HG03060 (cell line): Measurements from ENCODE around the gene TXLNA.

Source experiments
- ATAC-seq: cut with Tn5 transposase; IDR thresholded peaks from one replicate; pipeline ENCODE4 v1.9.1; 2021; ENCODE audit warnings: low read depth, moderate number of reproducible peaks; ENCODE audit not compliant: unreplicated experiment

TXLNA gene

DNA sequence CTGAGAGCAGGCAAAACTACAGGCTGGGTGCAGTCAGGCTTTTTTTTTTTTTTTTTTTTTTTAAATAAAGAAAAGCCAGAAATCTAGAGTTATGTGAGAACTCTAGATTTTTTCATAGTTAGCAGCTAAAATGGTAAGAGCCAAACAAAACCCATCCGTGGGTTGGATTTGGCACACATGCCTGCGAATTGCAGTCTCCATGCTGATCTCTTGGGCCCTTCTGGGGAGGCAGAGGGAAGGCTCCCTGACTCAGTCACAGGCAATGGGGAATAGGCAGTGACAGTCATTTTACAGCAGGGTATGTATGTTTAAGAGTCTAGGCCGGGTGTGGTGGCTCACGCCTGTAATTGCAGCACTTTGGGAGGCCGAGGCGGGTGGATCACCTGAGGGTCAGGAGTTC lies 2.6 kb downstream of the TXLNA start:
- no peak for ATAC-seq

DNA sequence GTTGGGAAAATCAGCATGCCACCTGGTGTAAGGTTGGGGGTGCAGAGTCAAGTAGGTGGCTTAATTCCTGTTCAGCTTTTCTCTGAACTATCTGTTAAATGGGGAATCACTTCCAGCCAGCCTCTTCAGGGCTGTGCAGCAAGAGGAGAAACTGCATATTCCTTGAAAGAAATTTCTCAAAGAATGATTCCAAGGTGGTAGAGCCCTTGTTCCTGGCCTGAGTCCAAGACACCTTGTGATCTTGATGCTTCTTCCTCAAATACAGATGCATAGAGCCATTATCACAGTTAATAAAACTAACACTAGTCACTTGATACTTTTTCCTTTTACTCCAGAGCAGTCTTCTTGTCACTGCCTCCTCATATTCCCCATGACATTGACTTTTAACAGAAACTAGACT lies 5.2 kb downstream of the TXLNA start:
- ATAC-seq = no peak

DNA sequence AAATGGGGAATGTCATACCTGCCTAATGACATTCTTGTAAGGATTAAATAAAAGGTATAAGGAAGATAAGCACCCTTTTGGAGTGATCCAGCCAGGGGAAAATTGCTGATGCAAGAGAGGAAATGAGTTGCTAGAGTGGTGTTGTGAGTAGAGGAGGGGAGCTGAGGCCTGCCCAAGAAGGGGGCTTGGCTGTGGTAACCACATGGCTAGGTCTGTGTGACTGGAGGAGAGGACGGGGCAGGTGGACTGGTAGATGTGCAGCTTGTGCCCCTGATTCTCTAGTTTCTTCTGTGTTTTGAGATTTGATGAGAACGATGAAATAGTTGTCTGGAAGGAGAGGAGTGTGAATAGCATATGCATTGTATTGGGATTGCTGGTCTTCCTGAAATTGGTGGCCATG lies 6.6 kb downstream of the TXLNA start:
- no peak for ATAC-seq

DNA sequence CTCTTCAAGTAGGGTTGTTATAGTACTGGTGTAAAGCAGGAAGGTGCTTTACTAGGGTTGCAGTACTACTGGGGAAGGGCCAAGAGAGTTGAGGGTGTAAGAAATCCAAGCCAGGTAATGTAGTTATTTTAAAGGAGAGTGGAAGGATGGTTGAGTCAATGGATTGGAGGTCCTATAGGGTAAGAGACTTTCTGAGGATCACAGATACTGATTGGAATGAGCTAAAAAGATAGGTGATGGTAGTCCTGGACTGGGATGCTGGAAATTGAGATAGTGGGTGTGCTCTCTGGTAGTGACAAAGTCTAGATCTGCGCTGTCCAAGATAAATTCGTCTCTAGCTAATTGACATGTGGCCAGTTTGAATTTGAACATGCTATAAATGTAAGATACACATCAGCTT lies 7.0 kb downstream of the TXLNA start:
- no peak for ATAC-seq

DNA sequence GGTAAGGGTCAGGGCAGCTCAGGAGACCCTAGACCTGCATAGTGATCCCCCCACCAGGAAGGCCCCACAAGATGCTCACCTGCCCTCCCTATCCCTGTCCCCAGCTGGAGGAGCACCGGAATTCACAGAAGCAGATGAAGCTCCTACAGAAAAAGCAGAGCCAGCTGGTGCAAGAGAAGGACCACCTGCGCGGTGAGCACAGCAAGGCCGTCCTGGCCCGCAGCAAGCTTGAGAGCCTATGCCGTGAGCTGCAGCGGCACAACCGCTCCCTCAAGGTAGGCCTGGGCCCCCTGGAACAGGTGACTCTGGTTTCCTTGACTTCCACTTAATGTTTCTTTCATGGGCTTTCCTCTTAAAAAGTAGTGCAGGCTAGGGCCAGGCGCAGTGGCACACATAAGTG lies 8.4 kb downstream of the TXLNA start:
- no peak for ATAC-seq

DNA sequence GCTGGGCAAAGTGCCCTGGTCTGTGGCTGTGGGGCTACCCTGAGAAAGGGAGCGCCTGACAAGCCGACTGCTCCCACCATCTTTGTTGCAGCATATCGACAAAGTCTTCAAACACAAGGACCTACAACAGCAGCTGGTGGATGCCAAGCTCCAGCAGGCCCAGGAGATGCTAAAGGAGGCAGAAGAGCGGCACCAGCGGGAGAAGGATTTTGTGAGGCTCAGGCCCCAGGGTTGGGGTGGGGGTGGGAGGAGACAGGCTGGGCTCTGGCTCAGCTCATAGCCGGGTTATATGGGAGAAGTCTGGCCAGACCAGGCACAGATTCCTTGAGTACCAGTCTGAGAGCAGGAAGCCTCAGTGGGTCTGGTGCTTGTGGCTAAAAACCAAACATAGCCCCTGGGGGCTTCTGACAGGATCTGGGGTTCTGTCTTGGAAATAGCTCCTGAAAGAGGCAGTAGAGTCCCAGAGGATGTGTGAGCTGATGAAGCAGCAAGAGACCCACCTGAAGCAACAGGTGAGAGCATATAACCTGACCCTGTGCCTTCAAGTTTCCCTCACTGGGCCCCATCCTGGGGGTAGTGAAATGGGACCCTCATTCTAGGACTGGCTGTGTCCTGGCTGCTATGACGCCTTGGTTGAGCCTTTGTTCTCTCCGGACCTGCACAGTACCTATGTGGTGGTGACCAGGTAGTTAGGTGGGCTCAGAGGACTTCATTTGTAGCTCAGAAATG lies 12.9 kb downstream of the TXLNA start:
- ATAC-seq = no peak

DNA sequence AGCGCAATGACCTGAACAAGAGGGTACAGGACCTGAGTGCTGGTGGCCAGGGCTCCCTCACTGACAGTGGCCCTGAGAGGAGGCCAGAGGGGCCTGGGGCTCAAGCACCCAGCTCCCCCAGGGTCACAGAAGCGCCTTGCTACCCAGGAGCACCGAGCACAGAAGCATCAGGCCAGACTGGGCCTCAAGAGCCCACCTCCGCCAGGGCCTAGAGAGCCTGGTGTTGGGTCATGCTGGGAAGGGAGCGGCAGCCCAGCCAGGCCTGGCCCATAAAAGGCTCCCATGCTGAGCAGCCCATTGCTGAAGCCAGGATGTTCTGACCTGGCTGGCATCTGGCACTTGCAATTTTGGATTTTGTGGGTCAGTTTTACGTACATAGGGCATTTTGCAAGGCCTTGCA lies 15.5 kb downstream of the TXLNA start:
- no peak for ATAC-seq

DNA sequence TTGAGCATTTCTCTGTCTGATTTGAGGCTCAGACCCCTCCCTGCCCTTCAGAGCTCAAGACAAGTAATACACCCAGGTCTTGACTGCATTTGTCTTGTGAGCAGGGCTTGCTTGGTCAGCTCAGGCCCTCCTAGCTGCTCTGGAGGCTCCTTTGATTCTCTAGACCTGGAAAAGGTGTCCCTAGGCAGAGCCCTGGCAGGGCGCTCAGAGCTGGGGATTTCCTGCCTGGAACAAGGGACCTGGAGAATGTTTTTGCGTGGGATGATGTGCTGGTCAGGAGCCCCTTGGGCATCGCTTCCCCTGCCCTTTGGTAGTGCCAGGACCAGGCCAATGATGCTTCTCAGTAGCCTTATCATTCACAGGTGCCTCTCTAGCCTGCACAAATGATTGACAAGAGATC lies 16.1 kb downstream of the TXLNA start:
- ATAC-seq = no peak

DNA sequence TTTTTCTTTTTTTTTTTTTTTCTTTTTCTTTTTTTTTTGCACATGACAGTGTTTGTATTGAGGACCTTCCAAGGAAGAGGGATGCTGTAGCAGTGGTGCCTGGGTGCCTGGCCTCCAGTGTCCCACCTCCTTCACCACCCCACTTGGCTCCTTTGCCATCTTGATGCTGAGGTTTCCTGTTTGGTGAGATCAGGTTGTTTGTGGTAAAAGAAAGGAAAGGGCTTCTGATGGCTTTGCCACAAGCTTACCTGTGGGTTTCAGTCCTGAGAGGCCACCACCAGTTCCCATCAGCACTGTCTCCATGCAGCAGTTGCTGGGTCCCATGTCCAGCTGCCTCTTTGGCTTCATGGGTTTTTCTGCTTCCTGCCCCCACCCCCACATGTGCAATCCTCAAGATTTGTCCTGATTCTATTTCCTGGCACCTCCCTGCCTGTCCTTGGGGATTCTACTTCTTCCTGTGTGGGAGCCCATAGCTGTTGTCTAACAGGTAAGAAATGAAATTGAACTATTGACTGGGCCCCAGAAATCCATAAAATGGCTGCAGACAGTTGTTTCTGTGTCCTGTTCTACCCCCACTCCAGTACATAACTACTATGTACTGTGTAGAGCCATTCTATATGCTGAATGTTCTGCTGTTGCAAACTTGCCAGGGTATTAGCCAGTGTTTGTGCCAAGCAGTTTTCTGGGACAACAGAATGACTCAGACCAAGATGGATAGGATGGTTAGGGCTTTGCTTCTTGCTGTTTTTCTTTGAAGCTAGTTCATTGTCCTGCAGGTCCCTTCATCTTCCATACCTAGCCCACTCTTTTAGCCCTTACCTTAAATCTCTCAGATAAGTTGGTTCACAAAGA lies 16.7 kb downstream of the TXLNA start:
- no peak for ATAC-seq

DNA sequence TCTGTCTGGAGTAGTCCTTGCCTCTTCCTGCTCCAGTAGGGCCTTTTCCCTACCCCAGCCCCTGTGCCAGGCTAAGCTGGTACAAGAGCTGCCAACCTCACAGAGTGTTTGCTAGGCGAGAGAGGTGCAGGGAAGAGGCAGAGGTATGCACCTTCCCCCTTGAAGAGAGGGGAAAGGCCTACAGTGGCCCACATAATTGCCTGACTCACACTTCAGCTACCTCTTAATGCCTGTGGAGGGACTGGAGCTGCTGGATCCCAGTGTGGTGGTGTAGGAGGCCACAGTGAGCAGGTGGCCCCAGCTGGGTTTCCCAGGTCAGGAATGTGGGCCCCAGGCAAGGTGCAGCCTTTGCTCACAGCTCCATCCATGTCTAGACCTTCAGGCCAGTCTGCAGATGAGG lies 17.6 kb downstream of the TXLNA start:
- no peak for ATAC-seq

DNA sequence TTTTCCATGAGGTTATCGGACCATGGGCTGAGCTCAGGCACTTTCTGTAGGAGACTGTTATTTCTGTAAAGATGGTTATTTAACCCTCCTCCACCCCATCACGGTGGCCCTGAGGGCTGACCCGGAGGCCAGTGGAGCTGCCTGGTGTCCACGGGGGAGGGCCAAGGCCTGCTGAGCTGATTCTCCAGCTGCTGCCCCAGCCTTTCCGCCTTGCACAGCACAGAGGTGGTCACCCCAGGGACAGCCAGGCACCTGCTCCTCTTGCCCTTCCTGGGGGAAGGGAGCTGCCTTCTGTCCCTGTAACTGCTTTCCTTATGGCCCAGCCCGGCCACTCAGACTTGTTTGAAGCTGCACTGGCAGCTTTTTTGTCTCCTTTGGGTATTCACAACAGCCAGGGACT lies 18.4 kb downstream of the TXLNA start:
- ATAC-seq = no peak

DNA sequence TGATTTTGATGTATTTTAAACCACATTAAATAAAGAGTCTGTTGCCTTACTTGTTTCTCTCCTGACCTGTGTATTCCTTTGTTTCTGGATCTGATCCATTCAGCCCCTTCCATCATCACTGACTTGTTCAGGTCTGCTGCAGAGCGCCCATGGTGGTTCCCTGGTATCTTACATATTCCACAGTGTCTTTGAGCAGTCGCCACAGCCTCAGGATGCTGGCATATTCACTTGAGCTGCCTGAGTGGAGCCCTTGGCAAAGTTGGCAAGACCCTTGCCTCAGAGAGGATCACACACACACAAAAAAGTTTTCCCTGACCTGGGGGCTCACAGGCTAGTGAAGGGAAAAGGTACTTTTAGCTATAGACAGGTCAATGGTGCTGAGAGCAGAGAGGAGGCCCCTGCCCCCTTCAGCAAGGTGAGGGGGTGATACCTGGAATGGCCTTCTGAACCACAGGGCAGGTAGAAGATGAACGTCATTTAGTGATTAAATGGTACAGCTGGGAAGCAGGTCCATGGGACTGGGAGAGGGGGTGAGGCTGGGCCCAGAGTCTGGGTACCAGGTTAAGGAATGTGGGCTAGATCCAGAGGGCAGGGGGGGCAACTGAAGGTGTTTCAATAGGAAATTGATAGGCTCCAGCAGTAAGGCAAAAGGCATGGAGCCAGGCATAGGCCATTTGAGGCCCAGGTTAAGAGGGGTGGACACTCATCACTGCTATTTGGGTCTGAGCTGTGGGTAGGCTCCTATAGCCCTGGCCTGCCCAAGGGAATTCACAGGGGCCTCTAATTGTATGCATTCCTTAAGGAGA lies 19.0 kb downstream of the TXLNA start:
- ATAC-seq = no peak

DNA sequence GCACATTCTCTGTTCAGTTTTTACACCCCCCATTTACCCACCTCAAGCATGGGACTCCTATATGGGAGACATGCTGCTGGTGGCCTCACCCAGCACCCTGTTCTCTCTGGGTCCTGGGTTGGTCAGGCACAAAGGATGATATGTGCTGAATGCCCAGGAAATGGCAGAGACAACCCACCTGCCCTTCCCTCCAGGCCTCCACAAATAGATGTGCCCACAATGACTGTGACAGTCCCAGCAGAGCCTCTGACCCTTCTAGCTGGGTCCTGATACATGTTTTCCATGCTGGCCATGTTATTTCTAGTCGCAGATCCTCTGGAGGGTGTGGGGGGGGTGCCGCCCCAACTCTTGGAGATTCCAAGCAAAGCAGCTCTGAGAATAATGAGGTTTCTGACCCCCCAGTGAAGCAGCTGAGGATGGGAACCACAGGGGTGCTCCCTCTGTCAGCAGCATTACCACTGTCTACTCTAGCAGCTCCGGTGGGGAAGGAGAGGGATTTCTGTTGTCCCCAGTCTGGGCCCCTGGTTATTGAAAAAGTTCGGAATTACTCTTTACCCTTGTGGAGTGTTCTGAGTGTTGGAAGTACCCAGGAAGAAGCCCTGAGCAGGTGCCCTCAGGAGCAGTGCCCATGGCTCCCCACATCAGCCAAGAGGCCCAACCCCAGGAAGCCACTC lies 19.7 kb downstream of the TXLNA start:
- ATAC-seq = no peak

DNA sequence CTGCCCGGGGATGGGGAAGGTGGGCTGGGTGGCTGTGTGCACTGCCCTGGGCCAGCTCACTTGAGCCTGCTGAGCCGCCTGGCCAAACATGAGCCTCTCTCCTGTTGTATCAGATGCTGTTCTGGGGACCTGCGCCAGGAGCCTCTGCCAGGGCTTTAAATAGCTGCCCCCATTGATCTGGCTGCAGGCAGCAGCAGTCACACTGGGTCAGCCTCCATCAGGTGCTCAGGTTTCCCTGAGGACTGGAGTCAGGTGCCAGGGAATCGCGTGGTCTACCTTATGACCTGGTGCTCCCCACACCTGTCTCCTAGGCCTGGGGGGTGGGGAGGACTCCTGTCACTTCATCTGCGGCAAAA lies 20.2 kb downstream of the TXLNA start:
- no peak for ATAC-seq

DNA sequence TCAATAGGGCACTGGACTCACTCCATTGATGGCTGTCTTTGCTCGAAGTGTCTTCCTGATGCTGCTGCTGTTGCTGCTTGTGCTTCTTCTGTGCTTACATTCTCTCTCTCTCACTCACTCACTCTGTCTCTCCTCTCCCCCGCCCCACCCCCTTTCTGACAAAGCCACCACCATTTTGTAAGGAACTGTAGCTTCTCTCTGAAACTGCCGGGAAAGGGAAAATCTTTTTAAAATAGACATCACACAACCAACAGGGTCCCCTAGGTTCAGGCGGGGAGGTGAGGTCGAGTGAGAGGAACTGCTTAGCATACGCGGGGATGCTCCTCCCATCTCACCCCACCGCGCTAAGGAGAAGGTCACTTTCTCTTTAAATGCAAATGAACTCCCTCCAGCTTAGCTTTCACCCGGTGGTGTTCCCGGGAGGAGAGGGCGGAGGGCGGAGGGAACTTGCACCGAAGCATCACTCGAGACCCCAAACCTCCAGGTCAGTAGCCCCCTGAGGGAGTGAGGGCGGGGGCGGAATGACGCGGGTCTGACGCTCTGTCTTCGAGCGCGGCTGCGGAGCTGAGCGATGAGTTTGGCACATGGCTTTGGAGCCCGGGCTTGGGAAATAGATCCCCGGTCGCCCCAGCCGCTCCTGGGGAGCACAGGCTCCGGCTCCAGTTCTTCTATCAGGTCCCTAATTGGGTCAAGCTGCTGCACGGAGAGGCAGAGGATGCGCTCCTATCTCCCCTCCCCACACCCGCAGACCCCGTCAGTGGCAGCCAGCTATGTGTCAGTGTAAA lies 20.9 kb downstream of the TXLNA start, which contains the start of gene CCDC28B:
Gene CCDC28B, plus strand, starts transcription at position 370 of the 785 bp plus-strand sequence. CDS start 1,341 bp downstream, outside the sequence.
- no peak for ATAC-seq

DNA sequence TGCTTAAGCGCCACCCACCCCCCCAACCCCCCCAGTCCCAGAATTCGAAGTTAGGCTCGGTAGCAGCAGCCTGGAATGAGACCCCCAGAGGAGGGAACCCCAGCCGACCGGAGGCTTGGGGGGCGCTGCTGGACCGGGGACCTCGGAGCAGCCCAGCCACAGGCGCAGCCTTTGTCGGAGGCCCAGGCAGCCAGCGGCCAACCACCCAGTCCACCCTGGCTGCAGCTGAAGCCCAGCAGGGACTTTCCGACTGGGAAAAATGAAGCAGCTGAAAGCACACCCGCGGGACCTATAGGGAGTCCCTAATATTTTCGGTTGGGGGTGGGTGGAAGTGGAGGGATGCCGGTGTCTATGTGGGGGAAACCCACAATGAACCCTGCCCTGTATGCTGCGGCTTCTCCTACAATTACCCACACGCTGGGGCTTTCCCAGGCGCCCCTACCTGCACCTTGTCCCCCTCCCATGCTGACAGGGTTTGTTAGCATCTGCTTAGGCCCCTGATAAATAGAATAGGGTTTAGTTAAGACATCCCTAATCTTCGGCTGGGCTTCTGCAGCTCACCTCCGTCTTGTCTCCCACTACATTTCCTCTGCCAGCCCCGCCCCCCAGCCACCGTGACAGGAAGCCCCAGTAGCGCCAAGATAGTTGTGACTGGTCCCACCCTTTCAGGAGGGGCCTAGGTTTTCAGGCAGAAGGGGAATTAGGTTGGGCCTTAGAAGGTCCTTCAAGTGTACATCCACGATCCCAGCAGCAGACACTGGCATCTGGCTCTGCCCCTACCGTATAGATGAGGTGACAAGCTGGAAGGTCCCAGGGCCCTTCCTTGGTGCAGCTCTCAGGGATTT lies 21.8 kb downstream of the TXLNA start:
- ATAC-seq = no peak

DNA sequence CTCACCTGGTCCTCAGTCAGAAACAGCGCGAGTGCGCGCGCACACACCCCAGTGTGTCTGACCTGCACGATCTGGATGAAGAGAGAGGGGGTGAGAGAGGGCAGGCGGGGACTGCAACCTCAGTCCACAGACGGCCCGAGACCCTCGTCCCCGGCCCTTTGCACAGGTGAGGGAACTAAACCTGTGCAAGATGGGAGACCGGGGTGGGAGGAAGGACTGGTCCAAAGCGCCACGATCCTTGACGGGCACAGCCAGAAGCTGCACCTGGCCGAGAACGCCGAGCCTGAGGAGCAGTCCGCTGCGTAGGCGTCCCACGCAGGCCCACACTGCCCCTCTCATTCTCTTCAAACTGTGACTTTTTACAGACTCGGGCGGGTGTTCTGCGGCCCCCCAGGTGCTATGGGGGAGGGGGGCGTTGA lies 25.5 kb downstream of the TXLNA start:
- no peak for ATAC-seq

DNA sequence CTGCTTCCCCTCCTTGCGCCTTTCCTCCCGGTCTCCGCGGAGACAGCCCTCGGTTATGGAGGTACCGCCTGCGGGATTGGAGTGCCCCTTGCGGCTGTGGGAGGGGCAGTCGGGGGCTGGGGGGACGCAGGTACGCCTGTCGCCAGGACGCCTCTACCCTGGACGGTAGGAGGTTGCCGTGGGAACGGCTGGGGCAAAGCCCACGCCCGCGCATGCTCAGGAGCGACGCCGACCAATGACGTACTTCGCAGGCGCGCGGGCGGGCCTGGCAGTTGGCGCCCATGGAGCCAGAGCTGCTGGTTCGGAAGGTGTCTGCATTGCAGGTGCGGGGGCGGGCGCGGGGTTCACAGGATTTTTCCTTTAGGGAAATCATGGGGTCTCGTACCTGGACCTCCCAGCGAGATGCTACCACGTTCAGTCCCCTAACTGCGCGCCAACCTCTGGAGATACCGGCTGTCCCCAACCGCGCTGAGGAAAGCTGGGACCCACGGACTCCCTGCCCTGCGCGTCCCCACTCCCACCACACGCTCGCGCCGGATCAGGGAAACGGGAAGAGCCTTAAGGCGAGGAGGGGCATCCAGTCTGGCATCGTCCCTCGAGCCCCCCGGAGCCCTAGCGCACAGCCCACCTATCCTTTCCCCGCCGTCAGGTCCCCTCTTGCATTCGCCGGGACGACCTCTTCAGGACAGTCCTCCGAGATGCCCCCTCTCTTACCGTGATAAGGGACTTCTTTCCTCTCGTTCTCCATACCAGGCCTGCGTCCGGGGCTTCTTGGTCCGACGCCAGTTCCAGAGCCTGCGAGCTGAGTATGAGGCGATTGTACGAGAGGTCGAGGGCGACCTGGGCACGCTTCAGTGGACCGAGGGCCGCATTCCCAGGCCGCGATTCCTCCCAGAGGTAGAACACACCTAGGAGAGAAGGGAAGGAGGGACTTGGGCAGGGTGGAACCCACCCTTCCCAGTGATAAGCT lies 26.2 kb downstream of the TXLNA start, which contains the start of gene IQCC:
Gene IQCC, plus strand, starts transcription at position 271 of the 970 bp plus-strand sequence. Its CDS starts 11 bp downstream, at position 282.
- ATAC-seq = no peak
